Ovary (tissue), 3 donors: Measurements from ENCODE around the gene HYDIN.

Experiments used
- CTCF ChIP-seq, 3 donors: fragments of 450-650 bp in 2 of 3; fragments of 200-600 bp in 1 of 3; IDR thresholded peaks; one replicate each; pipeline versions ENCODE4 v1.5.1 to v1.8.0; 2016 to 2022; ENCODE audit warnings: antibody characterized with exemption in 3 of 3, mild to moderate bottlenecking in 1 of 3
- EP300 ChIP-seq: sonication (generic); formaldehyde crosslinking; IDR thresholded peaks from one replicate; pipeline ENCODE4 v1.6.1; 2017; ENCODE audit warnings: antibody characterized with exemption
- POLR2A ChIP-seq: fragments of 450-650 bp; IDR thresholded peaks from one replicate; pipeline ENCODE4 v1.6.1; 2017; ENCODE audit warnings: antibody characterized with exemption, mild to moderate bottlenecking, moderate library complexity
- donor health status: DM: no; HTN: no; CAD: no.

GRCh38 chr16:71172481-71173207 is 57.9 kb downstream of the HYDIN start:
- TF ChIP-seq CTCF (IDR thresholded peaks at IDR 0.05) = no peak
- no peak for TF ChIP-seq POLR2A
- no peak for TF ChIP-seq EP300
